Stimulated activated naive CD8-positive, alpha-beta T cell treated with anti-CD3 and anti-CD28 coated beads, Interleukin-15, Interleukin-2, amounts not matched to agents 100 U/mL and 50 U/mL, for 24 hours (primary cell): ENCODE measurements around the gene KAT2A.

Experiments used
- ATAC-seq: fragments of 150-1000 bp; cut with Tn5 transposase; one replicate; pipeline ENCODE4 v1.10.0; 2021
- DNase-seq: peaks from one replicate; pipeline ENCODE4 v3.0.0; 2021

Gene KAT2A

DNA sequence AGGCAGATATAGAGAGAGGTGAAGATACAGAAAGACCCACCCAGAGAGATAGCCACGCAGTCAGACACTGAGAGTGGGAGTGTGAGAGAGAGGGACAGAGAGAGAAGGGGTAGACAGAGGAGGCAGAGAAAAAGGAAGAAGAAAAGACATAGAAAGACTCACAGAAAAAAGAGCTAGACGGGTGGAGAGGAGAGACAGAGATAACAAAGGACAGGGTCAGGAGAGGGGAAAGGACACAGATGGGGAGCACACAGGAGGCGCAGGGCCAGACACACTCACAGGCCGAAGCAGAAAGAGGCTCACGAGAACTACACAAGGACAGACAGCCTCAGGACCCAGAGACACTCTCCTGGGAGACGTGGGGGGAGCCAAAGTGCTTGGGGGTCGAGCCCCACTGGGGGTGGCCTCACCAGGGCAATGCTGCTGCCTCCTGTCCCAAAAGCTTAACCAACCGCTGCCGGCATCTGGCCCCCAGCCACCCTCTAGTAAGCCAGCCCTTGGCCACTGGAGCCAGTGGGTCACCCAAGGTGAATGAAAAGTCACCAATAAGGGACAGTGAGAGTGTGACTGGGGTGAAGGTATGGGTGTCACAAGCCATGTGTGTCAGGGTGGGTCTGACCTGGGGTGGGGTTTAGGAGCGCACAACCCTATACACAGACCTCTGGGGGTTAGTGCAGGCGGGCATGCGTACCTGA lies 26.6 kb downstream of the KAT2A start:
- no peak for ATAC-seq
- no peak for DNase-seq

DNA sequence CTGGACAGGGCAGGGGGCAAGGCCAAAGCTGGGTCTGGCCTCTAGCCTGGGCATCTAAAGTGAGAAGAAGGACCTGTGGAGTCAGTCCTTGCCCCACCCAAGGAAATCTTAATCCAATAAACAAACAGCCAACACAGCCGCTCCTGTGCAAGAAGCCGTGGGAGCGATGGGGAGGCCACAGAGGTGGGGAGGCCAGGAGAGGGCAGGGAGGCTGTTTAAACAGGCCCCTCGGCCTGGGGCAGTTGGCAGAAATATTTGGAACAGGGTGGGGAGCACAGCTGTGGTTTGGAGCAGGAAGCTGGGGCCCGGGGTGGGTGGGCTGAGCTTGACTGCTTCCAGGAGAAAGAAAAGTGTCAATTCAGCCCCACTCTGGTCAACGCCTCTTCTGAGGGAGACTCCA lies 28.2 kb downstream of the KAT2A start:
- no peak for ATAC-seq
- no peak for DNase-seq

GRCh38 chr17:42090964-42091790 lies 30.0 kb downstream of the KAT2A start:
- DNase-seq (no peak), ATAC-seq (no peak)

DNA sequence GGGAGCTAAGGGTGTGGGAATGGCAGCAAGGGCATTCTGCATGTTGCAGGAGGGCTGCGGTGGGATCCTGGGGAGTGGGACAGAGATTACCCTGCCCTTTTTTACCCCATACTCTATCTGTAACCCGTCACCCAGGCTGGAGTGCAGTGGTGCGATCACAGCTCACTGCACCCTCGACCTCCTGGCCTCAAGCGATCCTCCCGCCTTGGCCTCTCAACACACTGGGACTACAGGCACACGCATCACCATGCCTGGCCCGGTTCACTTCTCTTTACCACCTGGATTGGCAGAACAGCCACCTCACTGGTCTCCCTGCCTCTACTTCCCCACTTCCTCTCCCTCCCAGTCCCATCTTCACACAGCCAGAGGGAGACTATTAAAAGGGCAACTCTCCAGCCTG lies 32.4 kb downstream of the KAT2A start:
- no peak for ATAC-seq
- no peak for DNase-seq

GRCh38 chr17:42087736-42088705 lies 33.1 kb downstream of the KAT2A start:
- ATAC-seq = no peak
- no peak for DNase-seq

- no peak for DNase-seq
- no peak for ATAC-seq
Observed at GRCh38 chr17:42087042-42087701, 34.0 kb downstream of the KAT2A start.

DNA sequence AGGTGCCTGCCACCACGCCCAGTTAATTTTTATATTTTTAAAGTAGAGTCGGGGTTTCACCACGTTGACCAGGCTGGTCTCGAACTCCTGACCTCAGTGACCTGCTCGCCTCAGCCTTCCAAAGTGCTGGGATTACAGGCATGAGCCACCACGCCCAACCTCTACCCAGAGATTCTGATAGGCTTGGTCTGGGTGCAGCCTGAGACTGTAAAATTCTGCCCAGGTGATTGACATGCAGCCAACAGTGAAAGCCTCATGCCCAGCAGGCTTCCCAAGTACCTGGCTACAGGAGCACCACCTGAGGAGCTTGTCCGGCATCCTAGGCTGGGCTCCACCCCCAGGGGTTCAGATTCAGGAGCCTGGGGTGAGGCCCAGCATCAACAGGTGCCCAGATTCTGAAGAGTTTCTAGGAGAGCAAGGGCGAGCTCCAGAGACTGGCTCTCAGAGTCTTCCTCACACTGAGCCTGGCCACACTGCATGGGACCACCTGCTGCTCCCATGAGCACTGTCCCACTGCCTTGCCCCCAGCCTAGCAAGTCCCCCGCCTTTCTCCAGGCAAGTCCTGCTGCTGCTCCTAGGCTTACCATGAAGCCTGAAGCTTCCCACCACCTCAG lies 39.5 kb downstream of the KAT2A start:
- no peak for ATAC-seq

GRCh38 chr17:42079541-42079940 lies 41.6 kb downstream of the KAT2A start:
- ATAC-seq (no peak), DNase-seq (no peak)

More for the DNA sequence above, 39.5 kb downstream of the KAT2A start:
- no peak for DNase-seq

- no peak for ATAC-seq
Observed at GRCh38 chr17:42078396-42079043, 42.6 kb downstream of the KAT2A start.

DNA sequence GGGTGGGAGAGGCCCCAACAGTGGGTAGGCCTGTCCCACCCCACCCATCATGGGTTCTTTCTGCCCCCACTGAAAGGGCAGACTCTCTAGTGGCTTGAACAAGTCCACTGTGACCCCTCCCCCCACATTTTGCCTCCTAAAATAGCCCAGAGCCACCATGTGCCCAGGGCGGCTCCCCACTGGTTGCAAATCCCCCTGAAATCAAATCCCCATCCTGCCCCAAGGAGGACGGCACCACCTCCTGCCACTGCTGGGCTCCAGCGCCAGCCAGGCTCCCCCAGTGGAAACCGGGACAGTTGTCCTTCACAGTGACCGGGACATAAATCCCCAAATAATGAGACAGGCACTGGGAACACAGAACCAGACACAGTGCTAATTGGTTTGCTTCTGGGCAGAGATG lies 43.4 kb downstream of the KAT2A start:
- ATAC-seq = no peak

More at GRCh38 chr17:42078396-42079043, 42.6 kb downstream of the KAT2A start:
- no peak for DNase-seq

GRCh38 chr17:42076797-42077559 lies 44.2 kb downstream of the KAT2A start:
- DNase-seq (no peak), ATAC-seq (no peak)

More for the DNA sequence above, 43.4 kb downstream of the KAT2A start:
- no peak for DNase-seq

- DNase-seq (no peak), ATAC-seq (no peak)
Observed at GRCh38 chr17:42075789-42076188, 45.4 kb downstream of the KAT2A start.

DNA sequence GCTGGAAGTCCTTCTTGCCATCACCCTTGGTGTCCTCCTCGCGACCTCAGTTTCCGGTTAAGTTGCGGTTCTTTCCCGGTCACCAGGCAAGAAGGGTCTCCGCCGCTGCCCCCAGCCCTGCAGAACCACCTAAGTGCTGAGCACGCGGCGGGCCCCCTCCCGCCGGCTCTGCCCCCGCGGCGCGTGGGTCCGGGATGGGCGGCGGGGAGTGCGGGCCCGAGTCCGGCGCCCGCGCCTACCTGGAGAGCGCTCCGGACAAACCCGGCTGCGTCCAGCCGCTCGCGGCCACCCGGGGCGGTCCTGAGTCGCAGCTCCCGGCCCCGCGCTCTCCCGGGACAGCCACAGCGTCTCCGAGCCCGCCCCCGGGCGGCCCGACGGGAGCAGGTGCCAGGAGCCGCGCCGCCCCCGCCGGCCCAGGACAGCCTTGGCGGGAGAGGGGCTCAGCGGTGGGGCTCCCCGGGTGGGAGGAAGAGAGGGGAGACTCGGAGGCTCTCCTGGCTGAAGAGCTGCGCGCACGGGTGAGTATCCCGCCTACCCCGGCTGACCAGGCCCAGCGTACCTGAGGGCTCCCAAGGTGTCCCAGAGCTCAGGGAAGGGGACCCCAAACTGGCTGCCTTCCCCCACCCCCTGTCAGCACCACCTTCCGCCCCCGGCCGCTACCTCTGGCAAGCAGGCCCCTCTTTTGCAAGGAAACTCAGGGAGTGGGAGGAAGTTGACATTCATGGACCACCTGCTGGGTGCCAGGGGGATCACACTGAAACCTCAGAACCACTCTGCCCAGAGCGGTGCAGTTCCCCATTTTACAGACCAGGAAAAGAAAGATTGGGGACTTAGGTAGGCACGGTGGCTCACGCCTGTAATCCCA lies 48.6 kb downstream of the KAT2A start:
- ATAC-seq (no peak), DNase-seq (peak; percentile 22)

DNA sequence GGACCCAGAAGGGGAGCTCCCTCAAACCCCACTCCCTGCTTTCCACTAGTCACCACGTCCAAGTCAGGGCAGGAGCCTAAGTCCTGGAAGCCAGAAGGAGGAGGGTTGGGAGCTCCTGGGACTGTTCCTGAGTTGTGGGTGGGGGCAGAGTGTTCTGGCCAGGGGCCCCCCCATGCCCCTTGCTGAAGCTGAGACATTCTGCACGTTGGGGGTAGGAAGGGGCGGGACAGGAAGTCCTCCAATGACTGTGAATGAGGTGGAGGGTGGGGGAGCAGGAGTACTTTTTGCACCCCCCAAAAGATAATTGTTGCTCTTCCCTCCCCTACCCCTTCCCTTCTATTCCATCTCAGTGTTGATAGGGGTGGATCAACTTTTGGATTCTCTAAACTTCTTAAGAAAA lies 49.4 kb downstream of the KAT2A start:
- peak; percentile 31 for DNase-seq
- ATAC-seq = no peak

- ATAC-seq (no peak), DNase-seq (no peak)
Observed at GRCh38 chr17:42068979-42069378, 52.2 kb downstream of the KAT2A start.

DNA sequence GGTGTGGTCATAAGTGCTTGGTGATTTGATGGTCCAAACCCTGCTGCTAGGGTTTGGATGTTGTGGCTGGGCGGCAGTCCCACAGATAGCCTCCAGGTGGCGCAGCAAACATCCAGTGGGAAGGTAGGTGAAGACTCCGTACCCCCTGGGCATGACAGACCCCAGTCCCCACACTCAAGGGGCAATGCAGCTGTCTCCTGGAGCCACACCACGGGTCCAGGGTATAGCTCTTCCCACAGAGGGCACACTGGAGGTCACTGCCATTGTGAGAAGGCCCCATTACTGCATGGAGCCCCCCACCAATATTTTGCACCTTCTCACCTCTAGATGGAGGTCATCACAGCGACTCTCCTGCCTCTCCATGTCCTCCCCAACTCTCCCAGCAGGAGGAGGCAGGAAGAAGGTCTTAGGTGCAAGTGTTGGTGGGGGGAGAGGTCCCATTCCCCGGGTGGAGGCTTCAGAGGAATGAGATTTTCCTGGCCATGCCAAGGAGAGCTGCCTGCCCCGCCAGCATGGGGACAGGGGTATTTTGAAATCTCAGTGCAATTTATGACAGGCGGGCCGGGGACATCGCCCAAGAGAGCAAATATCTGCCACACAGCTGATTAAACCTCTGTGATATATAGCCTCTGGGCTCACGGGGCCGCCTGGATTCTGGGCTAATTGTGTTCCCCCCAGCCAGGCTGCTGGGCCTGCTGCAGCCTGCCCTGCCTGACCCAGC lies 53.6 kb downstream of the KAT2A start:
- ATAC-seq (peak; percentile 30), DNase-seq (peak; percentile 86)

GRCh38 chr17:42065201-42065600 lies 56.0 kb downstream of the KAT2A start:
- ATAC-seq (no peak), DNase-seq (no peak)
